ENCODE measurements around the gene GNRH2.

Gene GNRH2

GRCh38 chr20:3068075-3068474 is 24.7 kb downstream of the GNRH2 start:
- TF ChIP-seq CTCF (conservative IDR thresholded peaks at IDR 0.05; ENCODE audit: control insufficient read depth, insufficient read depth, low read depth, low read length): no peak
- DNase-seq (ENCODE audit: low read depth): no peak
- no peak overlapping the region for H3K4me3 ChIP-seq (ENCODE audit: control insufficient read depth, low read depth, low read length)

GRCh38 chr20:3068986-3069900 is 25.8 kb downstream of the GNRH2 start:
- DNase-seq (ENCODE audit: low read depth): peak; percentile 72
- H3K4me3 ChIP-seq (ENCODE audit: control insufficient read depth, low read depth, low read length): no peak overlapping the region
- no peak for TF ChIP-seq CTCF (conservative IDR thresholded peaks at IDR 0.05; ENCODE audit: control insufficient read depth, insufficient read depth, low read depth, low read length)

- H3K4me3 ChIP-seq (ENCODE audit: control insufficient read depth, low read depth, low read length): no peak overlapping the region
- no peak for TF ChIP-seq CTCF (conservative IDR thresholded peaks at IDR 0.05; ENCODE audit: control insufficient read depth, insufficient read depth, low read depth, low read length)
- no peak for DNase-seq (ENCODE audit: low read depth)
These were observed 27.3 kb downstream of the GNRH2 start for GRCh38 chr20:3070725-3071124.

- H3K4me3 ChIP-seq (ENCODE audit: control insufficient read depth, low read depth, low read length): no peak overlapping the region
- no peak for TF ChIP-seq CTCF (conservative IDR thresholded peaks at IDR 0.05; ENCODE audit: control insufficient read depth, insufficient read depth, low read depth, low read length)
- DNase-seq (ENCODE audit: low read depth): no peak
These were observed 27.8 kb downstream of the GNRH2 start for GRCh38 chr20:3071266-3071609.

GRCh38 chr20:3071610-3072529 is 28.4 kb downstream of the GNRH2 start, which contains the start of gene OXT:
Gene OXT, plus strand, starts transcription at chr20:3071620. Its CDS starts 36 bp downstream, at chr20:3071656.
- DNase-seq (ENCODE audit: low read depth): no peak

More at GRCh38 chr20:3071610-3072529, 28.4 kb downstream of the GNRH2 start, which contains the start of gene OXT:
- no peak within 1 kb of the TSS for H3K4me3 ChIP-seq (ENCODE audit: control insufficient read depth, low read depth, low read length)
- TF ChIP-seq CTCF (conservative IDR thresholded peaks at IDR 0.05; ENCODE audit: control insufficient read depth, insufficient read depth, low read depth, low read length): no peak

Data from fibroblast of mammary gland (primary cell).